GM23338 (cell line): ENCODE measurements around the gene C1RL. TPM values are rescaled to one million over a fixed set of nuclear protein-coding genes. Genes with fewer than 3 reads are reported as not detected.

Source experiments
- ATAC-seq: fragments of 200-7000 bp; cut with Tn5 transposase; 3 replicates; pipeline ENCODE4 v1.9.1; 2020
- DNase-seq: peaks from one replicate; pipeline ENCODE4 v3.0.0-alpha.2; 2015; ENCODE audit warnings: low spot score
- H2AFZ ChIP-seq: fragments of 200-600 bp; sonication (generic); 2 replicates; pipeline ENCODE4 v1.8.0; 2016; ENCODE audit warnings: antibody characterized with exemption, mild to moderate bottlenecking, moderate library complexity
- H3F3A ChIP-seq: fragments of 200-600 bp; sonication (generic); replicated peaks from 2 replicates; pipeline ENCODE4 v1.8.0; 2017; ENCODE audit warnings: antibody characterized with exemption, mixed run types, low read depth
- H3K27ac ChIP-seq: fragments of 200-600 bp; sonication (generic); 2 replicates; pipeline ENCODE4 v1.6.1; 2016; ENCODE audit warnings: low read depth
- H3K27me3 ChIP-seq: fragments of 200-600 bp; sonication (generic); 2 replicates; pipeline ENCODE4 v1.8.0; 2016; ENCODE audit warnings: mild to moderate bottlenecking, mixed run types, moderate library complexity; ENCODE audit not compliant: insufficient read depth
- H3K36me3 ChIP-seq: fragments of 200-600 bp; sonication (generic); 2 replicates; pipeline ENCODE4 v1.8.0; 2016; ENCODE audit warnings: mild to moderate bottlenecking; ENCODE audit not compliant: insufficient read depth
- H3K4me1 ChIP-seq: fragments of 200-600 bp; sonication (generic); 2 replicates; pipeline ENCODE4 v1.8.0; 2016; ENCODE audit warnings: mild to moderate bottlenecking, moderate library complexity; ENCODE audit not compliant: insufficient read depth
- H3K4me2 ChIP-seq: fragments of 200-600 bp; sonication (generic); 2 replicates; pipeline ENCODE4 v1.7.1; 2017; ENCODE audit warnings: mixed run types
- H3K4me3 ChIP-seq: fragments of 200-600 bp; sonication (generic); 2 replicates; pipeline ENCODE4 v1.6.1; 2016; ENCODE audit warnings: mixed run types
- H3K79me2 ChIP-seq: fragments of 200-600 bp; sonication (generic); replicated peaks from 2 replicates; pipeline ENCODE4 v1.8.0; 2017; ENCODE audit warnings: mild to moderate bottlenecking; ENCODE audit not compliant: insufficient read depth
- H3K9me2 ChIP-seq: fragments of 200-600 bp; sonication (generic); 2 replicates; pipeline ENCODE4 v1.8.0; 2017; ENCODE audit not compliant: insufficient read depth
- H4K20me1 ChIP-seq: fragments of 200-600 bp; sonication (generic); replicated peaks from 2 replicates; pipeline ENCODE4 v1.8.0; 2017; ENCODE audit warnings: mild to moderate bottlenecking; ENCODE audit not compliant: insufficient read depth
- H3K27ac Mint-ChIP-seq: 2 replicates; pipeline ENCODE4 v1.8.0; 2020; ENCODE audit warnings: inconsistent platforms, mild to moderate bottlenecking, moderate library complexity, mixed read lengths
- H3K27me3 Mint-ChIP-seq: 3 replicates; pipeline ENCODE4 v1.8.0; 2022; ENCODE audit warnings: low read depth, mild to moderate bottlenecking, moderate library complexity, mixed read lengths, inconsistent platforms; ENCODE audit not compliant: insufficient read depth, poor library complexity
- H3K36me3 Mint-ChIP-seq: 3 replicates; pipeline ENCODE4 v1.8.0; 2021; ENCODE audit warnings: low read depth, mild to moderate bottlenecking, inconsistent platforms, moderate library complexity, mixed read lengths
- H3K4me1 Mint-ChIP-seq: 3 replicates; pipeline ENCODE4 v1.8.0; 2020; ENCODE audit warnings: mild to moderate bottlenecking, inconsistent platforms, mixed read lengths
- H3K4me3 Mint-ChIP-seq: 3 replicates; pipeline ENCODE4 v1.8.0; 2021; ENCODE audit warnings: moderate library complexity, mild to moderate bottlenecking, inconsistent platforms, mixed read lengths
- H3K9me3 Mint-ChIP-seq: 3 replicates; pipeline ENCODE4 v1.8.0; 2020; ENCODE audit warnings: moderate library complexity, mild to moderate bottlenecking, inconsistent platforms, mixed read lengths
- CREB1 ChIP-seq: fragments of 250-450 bp; sonication (Bioruptor Pico); IDR thresholded peaks from 2 replicates; pipeline ENCODE4 v1.5.0; 2020; ENCODE audit warnings: low read depth, mild to moderate bottlenecking, moderate library complexity
- EZH2 ChIP-seq: fragments of 200-600 bp; sonication (generic); IDR thresholded peaks from one replicate; pipeline ENCODE4 v1.8.0; 2017; ENCODE audit warnings: antibody characterized with exemption, mild to moderate bottlenecking, low read depth; ENCODE audit not compliant: unreplicated experiment
- EZH2phosphoT487 ChIP-seq: fragments of 200-600 bp; sonication (generic); IDR thresholded peaks from one replicate; pipeline ENCODE4 v1.8.1; 2018; ENCODE audit warnings: antibody characterized with exemption; ENCODE audit not compliant: unreplicated experiment
- NANOG ChIP-seq: IDR thresholded peaks from 2 replicates; pipeline ENCODE4 v1.6.1; 2016; ENCODE audit warnings: antibody characterized with exemption, borderline replicate concordance
- STAT1 ChIP-seq: IDR thresholded peaks from one replicate; pipeline ENCODE4 v1.6.1; 2016; ENCODE audit warnings: antibody characterized with exemption; ENCODE audit not compliant: unreplicated experiment
- ZNF114 ChIP-seq: fragments of 250-450 bp; sonication (Bioruptor Pico); IDR thresholded peaks from 2 replicates; pipeline ENCODE4 v1.5.0; 2020; ENCODE audit warnings: mild to moderate bottlenecking, moderate library complexity
- polyA plus RNA-seq: library from polyadenylated mRNA; unstranded; fragments of >200 nt; fragmentation: Nextera tagmentation; extraction: Ambion mirVana; gene quantifications from 2 replicates; pipeline ENCODE4 v1.2.1, GENCODE V29; 2016
- total RNA-seq: library from RNA; depleted of rRNA; stranded (reverse); fragments of >200 nt; shearing (Covaris generic); gene quantifications from 2 replicates; pipeline ENCODE4 v1.2.3, GENCODE V29; 2014
- TF ChIP-seq, protein P1 (sequence below): fragments of 250-450 bp; sonication (Bioruptor Pico); IDR thresholded peaks from 2 replicates; pipeline ENCODE4 v1.5.0; 2020; ENCODE audit warnings: mild to moderate bottlenecking, moderate library complexity
- TF ChIP-seq, protein P2 (sequence below): IDR thresholded peaks from one replicate; pipeline ENCODE4 v1.6.1; 2018; ENCODE audit warnings: antibody characterized with exemption; ENCODE audit not compliant: unreplicated experiment
- TF ChIP-seq, protein P3 (sequence below): IDR thresholded peaks from 2 replicates; pipeline ENCODE4 v1.6.1; 2016; ENCODE audit warnings: antibody characterized with exemption

The C1RL gene
- total and polyA plus RNA-seq, 2 experiments from 2014 or later = 7.3 to 8.8 TPM

DNA sequence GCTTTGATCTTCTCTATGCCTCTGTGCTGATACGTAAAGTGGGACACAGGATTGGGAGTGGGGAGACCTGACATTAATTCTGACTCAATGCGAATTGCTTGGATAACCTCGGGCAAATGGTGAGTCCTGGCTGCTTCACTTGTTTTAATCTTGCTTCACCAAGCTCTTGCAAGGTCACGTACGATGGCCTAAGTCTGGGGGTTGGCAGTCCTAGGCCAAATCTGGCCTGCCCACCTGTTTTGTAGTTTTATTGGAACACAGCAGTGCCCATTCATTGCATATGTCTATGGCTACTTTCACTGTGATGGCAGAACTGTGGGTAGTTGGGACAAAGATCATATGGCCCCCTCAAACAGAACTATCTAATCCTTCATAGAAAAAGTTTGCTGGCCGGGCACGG is 34.5 kb upstream of the C1RL start (continued):
- TF ChIP-seq, protein P1, sequence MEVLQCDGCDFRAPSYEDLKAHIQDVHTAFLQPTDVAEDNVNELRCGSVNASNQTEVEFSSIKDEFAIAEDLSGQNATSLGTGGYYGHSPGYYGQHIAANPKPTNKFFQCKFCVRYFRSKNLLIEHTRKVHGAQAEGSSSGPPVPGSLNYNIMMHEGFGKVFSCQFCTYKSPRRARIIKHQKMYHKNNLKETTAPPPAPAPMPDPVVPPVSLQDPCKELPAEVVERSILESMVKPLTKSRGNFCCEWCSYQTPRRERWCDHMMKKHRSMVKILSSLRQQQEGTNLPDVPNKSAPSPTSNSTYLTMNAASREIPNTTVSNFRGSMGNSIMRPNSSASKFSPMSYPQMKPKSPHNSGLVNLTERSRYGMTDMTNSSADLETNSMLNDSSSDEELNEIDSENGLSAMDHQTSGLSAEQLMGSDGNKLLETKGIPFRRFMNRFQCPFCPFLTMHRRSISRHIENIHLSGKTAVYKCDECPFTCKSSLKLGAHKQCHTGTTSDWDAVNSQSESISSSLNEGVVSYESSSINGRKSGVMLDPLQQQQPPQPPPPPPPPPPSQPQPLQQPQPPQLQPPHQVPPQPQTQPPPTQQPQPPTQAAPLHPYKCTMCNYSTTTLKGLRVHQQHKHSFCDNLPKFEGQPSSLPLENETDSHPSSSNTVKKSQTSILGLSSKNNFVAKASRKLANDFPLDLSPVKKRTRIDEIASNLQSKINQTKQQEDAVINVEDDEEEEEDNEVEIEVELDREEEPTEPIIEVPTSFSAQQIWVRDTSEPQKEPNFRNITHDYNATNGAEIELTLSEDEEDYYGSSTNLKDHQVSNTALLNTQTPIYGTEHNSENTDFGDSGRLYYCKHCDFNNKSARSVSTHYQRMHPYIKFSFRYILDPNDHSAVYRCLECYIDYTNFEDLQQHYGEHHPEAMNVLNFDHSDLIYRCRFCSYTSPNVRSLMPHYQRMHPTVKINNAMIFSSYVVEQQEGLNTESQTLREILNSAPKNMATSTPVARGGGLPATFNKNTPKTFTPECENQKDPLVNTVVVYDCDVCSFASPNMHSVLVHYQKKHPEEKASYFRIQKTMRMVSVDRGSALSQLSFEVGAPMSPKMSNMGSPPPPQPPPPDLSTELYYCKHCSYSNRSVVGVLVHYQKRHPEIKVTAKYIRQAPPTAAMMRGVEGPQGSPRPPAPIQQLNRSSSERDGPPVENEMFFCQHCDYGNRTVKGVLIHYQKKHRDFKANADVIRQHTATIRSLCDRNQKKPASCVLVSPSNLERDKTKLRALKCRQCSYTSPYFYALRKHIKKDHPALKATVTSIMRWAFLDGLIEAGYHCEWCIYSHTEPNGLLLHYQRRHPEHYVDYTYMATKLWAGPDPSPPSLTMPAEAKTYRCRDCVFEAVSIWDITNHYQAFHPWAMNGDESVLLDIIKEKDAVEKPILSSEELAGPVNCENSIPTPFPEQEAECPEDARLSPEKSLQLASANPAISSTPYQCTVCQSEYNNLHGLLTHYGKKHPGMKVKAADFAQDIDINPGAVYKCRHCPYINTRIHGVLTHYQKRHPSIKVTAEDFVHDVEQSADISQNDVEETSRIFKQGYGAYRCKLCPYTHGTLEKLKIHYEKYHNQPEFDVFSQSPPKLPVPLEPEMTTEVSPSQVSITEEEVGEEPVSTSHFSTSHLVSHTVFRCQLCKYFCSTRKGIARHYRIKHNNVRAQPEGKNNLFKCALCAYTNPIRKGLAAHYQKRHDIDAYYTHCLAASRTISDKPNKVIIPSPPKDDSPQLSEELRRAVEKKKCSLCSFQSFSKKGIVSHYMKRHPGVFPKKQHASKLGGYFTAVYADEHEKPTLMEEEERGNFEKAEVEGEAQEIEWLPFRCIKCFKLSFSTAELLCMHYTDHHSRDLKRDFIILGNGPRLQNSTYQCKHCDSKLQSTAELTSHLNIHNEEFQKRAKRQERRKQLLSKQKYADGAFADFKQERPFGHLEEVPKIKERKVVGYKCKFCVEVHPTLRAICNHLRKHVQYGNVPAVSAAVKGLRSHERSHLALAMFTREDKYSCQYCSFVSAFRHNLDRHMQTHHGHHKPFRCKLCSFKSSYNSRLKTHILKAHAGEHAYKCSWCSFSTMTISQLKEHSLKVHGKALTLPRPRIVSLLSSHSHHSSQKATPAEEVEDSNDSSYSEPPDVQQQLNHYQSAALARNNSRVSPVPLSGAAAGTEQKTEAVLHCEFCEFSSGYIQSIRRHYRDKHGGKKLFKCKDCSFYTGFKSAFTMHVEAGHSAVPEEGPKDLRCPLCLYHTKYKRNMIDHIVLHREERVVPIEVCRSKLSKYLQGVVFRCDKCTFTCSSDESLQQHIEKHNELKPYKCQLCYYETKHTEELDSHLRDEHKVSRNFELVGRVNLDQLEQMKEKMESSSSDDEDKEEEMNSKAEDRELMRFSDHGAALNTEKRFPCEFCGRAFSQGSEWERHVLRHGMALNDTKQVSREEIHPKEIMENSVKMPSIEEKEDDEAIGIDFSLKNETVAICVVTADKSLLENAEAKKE = no peak
- TF ChIP-seq STAT1 (no peak), EZH2phosphoT487 (no peak), EZH2 (no peak), ZNF114 (no peak), NANOG (no peak)

DNA sequence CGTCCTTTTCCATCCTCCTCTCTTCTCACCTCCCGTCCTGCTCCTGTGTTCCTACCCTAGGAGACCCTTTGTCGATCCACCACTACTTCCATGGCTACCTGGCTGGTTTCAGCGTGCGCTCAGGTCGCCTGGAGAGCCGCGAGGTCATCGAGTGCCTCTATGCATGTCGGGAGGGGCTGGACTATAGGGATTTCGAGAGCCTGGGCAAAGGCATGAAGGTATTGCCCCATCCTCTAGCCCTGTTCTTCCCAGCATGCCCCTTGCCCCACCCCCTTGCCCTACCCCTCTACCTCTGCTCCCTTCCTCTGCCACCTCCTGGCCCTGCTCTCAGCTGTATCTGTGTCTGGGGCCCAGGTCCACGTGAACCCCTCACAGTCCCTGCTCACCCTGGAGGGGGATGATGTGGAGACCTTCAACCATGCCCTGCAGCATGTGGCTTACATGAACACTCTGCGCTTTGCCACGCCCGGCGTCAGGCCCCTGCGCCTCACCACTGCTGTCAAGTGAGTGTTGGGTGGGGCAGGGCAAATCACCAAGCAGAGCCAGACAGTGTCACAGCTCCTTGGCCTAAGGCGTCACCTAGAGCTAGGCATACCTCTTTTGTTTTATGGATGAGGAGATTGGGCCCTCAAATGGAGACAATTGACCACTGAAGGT is 33.9 kb upstream of the C1RL start:
- Mint-ChIP-seq H3K9me3 (no peaks in the 10 kb centered on the region; the same call in 2 of the 3 replicates), H3K27me3 (peaks cover 4% of the 10 kb centered on the region), H3K27ac (no peak overlapping the region), H3K4me3 (no peak overlapping the region), H3K36me3 (peaks cover 26% of the 10 kb centered on the region), H3K4me1 (no peaks in the 10 kb centered on the region)
- ATAC-seq = no peak
- no peaks in the 10 kb centered on the region for H3F3A ChIP-seq
- no peak overlapping the region for H3K4me2 ChIP-seq
- H3K27me3 ChIP-seq = no peaks in the 10 kb centered on the region
- no peak overlapping the region for H3K4me3 ChIP-seq
- no peak overlapping the region for H3K27ac ChIP-seq
- H3K9me2 ChIP-seq = 0 out of 2 replicates have a peak, but pooled peaks cover 3% of the 10 kb centered on the region
- H4K20me1 ChIP-seq = no peaks in the 10 kb centered on the region; the same call in 1 of the 2 replicates
- no peaks in the 10 kb centered on the region for H3K79me2 ChIP-seq
- TF ChIP-seq CREB1 (CRISPR knock-in tag) (no peak), NANOG (no peak), EZH2 (no peak), ZNF114 (no peak)
- TF ChIP-seq, protein P2, sequence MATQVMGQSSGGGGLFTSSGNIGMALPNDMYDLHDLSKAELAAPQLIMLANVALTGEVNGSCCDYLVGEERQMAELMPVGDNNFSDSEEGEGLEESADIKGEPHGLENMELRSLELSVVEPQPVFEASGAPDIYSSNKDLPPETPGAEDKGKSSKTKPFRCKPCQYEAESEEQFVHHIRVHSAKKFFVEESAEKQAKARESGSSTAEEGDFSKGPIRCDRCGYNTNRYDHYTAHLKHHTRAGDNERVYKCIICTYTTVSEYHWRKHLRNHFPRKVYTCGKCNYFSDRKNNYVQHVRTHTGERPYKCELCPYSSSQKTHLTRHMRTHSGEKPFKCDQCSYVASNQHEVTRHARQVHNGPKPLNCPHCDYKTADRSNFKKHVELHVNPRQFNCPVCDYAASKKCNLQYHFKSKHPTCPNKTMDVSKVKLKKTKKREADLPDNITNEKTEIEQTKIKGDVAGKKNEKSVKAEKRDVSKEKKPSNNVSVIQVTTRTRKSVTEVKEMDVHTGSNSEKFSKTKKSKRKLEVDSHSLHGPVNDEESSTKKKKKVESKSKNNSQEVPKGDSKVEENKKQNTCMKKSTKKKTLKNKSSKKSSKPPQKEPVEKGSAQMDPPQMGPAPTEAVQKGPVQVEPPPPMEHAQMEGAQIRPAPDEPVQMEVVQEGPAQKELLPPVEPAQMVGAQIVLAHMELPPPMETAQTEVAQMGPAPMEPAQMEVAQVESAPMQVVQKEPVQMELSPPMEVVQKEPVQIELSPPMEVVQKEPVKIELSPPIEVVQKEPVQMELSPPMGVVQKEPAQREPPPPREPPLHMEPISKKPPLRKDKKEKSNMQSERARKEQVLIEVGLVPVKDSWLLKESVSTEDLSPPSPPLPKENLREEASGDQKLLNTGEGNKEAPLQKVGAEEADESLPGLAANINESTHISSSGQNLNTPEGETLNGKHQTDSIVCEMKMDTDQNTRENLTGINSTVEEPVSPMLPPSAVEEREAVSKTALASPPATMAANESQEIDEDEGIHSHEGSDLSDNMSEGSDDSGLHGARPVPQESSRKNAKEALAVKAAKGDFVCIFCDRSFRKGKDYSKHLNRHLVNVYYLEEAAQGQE = no peak
- TF ChIP-seq, protein P3, sequence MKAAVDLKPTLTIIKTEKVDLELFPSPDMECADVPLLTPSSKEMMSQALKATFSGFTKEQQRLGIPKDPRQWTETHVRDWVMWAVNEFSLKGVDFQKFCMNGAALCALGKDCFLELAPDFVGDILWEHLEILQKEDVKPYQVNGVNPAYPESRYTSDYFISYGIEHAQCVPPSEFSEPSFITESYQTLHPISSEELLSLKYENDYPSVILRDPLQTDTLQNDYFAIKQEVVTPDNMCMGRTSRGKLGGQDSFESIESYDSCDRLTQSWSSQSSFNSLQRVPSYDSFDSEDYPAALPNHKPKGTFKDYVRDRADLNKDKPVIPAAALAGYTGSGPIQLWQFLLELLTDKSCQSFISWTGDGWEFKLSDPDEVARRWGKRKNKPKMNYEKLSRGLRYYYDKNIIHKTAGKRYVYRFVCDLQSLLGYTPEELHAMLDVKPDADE = no peak
- no peak overlapping the region for H2AFZ ChIP-seq
- no peaks in the 10 kb centered on the region for H3K36me3 ChIP-seq
- H3K4me1 ChIP-seq = no peaks in the 10 kb centered on the region
- DNase-seq = no peak
